B cell (primary cell): ENCODE data around the gene ITSN1. TPM values are rescaled to one million over a fixed set of nuclear protein-coding genes. Genes with fewer than 3 reads are reported as not detected.

ENCODE experiments used
- ATAC-seq: fragments of 200-7000 bp; cut with Tn5 transposase; one replicate; pipeline ENCODE4 v1.10.0; 2021; ENCODE audit warnings: low read depth, mild to moderate bottlenecking, moderate number of reproducible peaks, moderate library complexity
- CTCF ChIA-PET: fragments of 350-600 bp; sonication (Branson Sonifier 250); formaldehyde crosslinking; loops from one replicate; lab custom pipeline; 2021; ENCODE audit warnings: antibody characterized with exemption, inconsistent platforms; lab: Charles Lee
- POLR2A ChIA-PET: fragments of 350-600 bp; sonication (Branson Sonifier 250); formaldehyde crosslinking; loops from one replicate; lab custom pipeline; 2021; ENCODE audit warnings: antibody characterized with exemption; lab: Charles Lee
- DNase-seq: peaks from one replicate; pipeline ENCODE4 v3.0.0; 2013
- H2AFZ ChIP-seq: 2 replicates; pipeline ENCODE4 v1.6.1; 2012; ENCODE audit warnings: mild to moderate bottlenecking, low read depth, low read length; ENCODE audit not compliant: insufficient read depth, poor library complexity, severe bottlenecking
- H3K27ac ChIP-seq, 2 donors: 1 replicate in 1 of 2; 2 replicates in 1 of 2; pipeline ENCODE4 v1.5.1; 2012 to 2013; ENCODE audit warnings: low read length in 2 of 2, mild to moderate bottlenecking in 2 of 2, moderate library complexity in 1 of 2
- H3K27me3 ChIP-seq, 4 experiments: fragments of 200-600 bp in 1 of 4; sonication (generic) in 1 of 4; replicated peaks in 1 of 4; 1 replicate in 2 of 4; 2 replicates in 2 of 4; pipeline versions ENCODE4 v1.6.1 to v1.7.0; 2013 to 2016; ENCODE audit warnings: low read length in 3 of 4, mild to moderate bottlenecking in 2 of 4, mixed read lengths in 1 of 4, moderate library complexity in 1 of 4; ENCODE audit not compliant: insufficient read depth in 4 of 4, control insufficient read depth in 3 of 4; ENCODE audit errors: control extremely low read depth in 1 of 4
- H3K36me3 ChIP-seq, 2 experiments: replicated peaks in 1 of 2; 1 replicate in 1 of 2; 2 replicates in 1 of 2; pipeline versions ENCODE4 v1.6.1 to v1.7.1; 2013; ENCODE audit warnings: low read length in 1 of 2; ENCODE audit not compliant: insufficient read depth in 2 of 2, control insufficient read depth in 1 of 2; ENCODE audit errors: control extremely low read depth in 1 of 2, extremely low read depth in 1 of 2
- H3K4me1 ChIP-seq, 2 donors: fragments of 200-600 bp in 1 of 2; sonication (generic) in 1 of 2; 1 replicate in 1 of 2; 2 replicates in 1 of 2; pipeline versions ENCODE4 v1.5.1 to v1.6.1; 2013 to 2017; ENCODE audit warnings: low read length in 2 of 2; ENCODE audit not compliant: control insufficient read depth in 2 of 2, insufficient read depth in 2 of 2
- H3K4me2 ChIP-seq: replicated peaks from 2 replicates; pipeline ENCODE3; 2012; ENCODE audit warnings: mild to moderate bottlenecking, low read depth, low read length; ENCODE audit not compliant: poor library complexity, severe bottlenecking
- H3K4me3 ChIP-seq, 5 experiments: fragments of 200-600 bp in 1 of 5; sonication (generic) in 1 of 5; 1 replicate in 3 of 5; 2 replicates in 2 of 5; pipeline versions ENCODE4 v1.5.1 to v1.7.0; 2011 to 2016; ENCODE audit warnings: low read length in 4 of 5, mild to moderate bottlenecking in 4 of 5, low read depth in 2 of 5, control low read depth in 1 of 5, moderate library complexity in 1 of 5; ENCODE audit not compliant: insufficient read depth in 1 of 5; ENCODE audit errors: control extremely low read depth in 1 of 5, extremely low read depth in 1 of 5
- H3K79me2 ChIP-seq: fragments of 200-600 bp; sonication (generic); one replicate; pipeline ENCODE4 v1.6.0; 2016; ENCODE audit warnings: low read length; ENCODE audit not compliant: control insufficient read depth, insufficient read depth
- H3K9ac ChIP-seq: fragments of 200-600 bp; sonication (generic); 2 replicates; pipeline ENCODE4 v1.6.1; 2017; ENCODE audit warnings: mild to moderate bottlenecking, low read length, moderate library complexity
- H3K9me3 ChIP-seq, 3 donors: one replicate each; pipeline versions ENCODE4 v1.6.1 to v1.7.1; 2013; ENCODE audit warnings: low read length in 2 of 3; ENCODE audit not compliant: control insufficient read depth in 2 of 3, insufficient read depth in 1 of 3; ENCODE audit errors: control extremely low read depth in 1 of 3
- H4K20me1 ChIP-seq: 2 replicates; pipeline ENCODE4 v1.6.0; 2012; ENCODE audit warnings: mild to moderate bottlenecking, low read length; ENCODE audit not compliant: insufficient read depth, control insufficient read depth, poor library complexity, severe bottlenecking
- H3K27ac Mint-ChIP-seq: one replicate; pipeline ENCODE4 v1.8.0; 2021; ENCODE audit warnings: mixed read lengths
- H3K27me3 Mint-ChIP-seq: one replicate; pipeline ENCODE4 v1.8.0; 2021; ENCODE audit warnings: mixed read lengths
- H3K4me1 Mint-ChIP-seq: one replicate; pipeline ENCODE4 v1.8.0; 2021; ENCODE audit warnings: mixed read lengths
- H3K4me3 Mint-ChIP-seq: one replicate; pipeline ENCODE4 v1.8.0; 2021; ENCODE audit warnings: mixed read lengths
- H3K9me3 Mint-ChIP-seq: one replicate; pipeline ENCODE4 v1.8.0; 2022; ENCODE audit warnings: mixed read lengths; ENCODE audit not compliant: insufficient read depth
- EZH2 ChIP-seq: IDR thresholded peaks from 2 replicates; pipeline ENCODE4 v1.6.1; 2012; ENCODE audit warnings: borderline replicate concordance, low read depth, mild to moderate bottlenecking, moderate library complexity, low read length; ENCODE audit not compliant: insufficient read depth, poor library complexity, severe bottlenecking
- WGBS: methylation state at CpG from one replicate; pipeline ENCODE4 v1.1.5; 2013; ENCODE audit warnings: missing lambda C conversion rate; ENCODE audit not compliant: insufficient coverage; 5-methylcytosine and 5-hydroxymethylcytosine counted together
- intact Hi-C: fragments of 100-400 bp; cut with micrococcal nuclease; formaldehyde crosslinking; loops from one replicate; pipeline ENCODE4 v1.10.0; 2022
- polyA plus RNA-seq: library from polyadenylated mRNA; depleted of rRNA; stranded (reverse); fragments of >200 nt; gene quantifications from 2 replicates; pipeline ENCODE4 v1.2.3, GENCODE V29; 2012
- total RNA-seq, 2 donors: library from RNA; stranded (reverse); fragments of 120-200 nt in 1 of 2; gene quantifications; 1 replicate in 1 of 2; 2 replicates in 1 of 2; pipeline versions ENCODE4 v1.2.3 to v1.2.4, GENCODE V29; 2013 to 2022
- TF ChIP-seq, protein P1 (sequence below): fragments of 200-600 bp; IDR thresholded peaks from one replicate; pipeline ENCODE4 v1.8.0; 2022; ENCODE audit warnings: antibody characterized with exemption, mild to moderate bottlenecking

The ITSN1 gene
- total and polyA plus RNA-seq, 2 donors (not counting 1 experiment from before 2014, with no cell fraction given), result 0.31 to 2.4 TPM

DNA sequence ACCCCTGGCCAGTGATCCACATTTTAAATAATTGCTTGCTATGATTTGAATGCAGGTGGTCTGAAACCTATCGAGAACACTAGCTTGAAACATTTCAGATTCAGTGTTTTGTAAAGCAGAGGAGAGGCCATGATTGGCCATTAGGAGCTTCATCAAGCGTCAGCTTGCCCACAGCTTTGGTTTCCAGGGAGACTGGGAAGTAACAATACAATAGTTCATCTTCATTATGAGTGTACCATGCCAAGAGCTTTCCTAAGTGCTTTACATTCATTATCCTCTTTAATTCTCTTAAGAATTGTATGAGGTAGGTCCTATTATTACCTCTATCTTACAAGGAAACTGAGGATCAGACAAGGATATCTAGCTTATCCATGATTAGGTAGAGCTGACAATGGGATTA, 301.0 kb downstream of the ITSN1 start:
- Histone ChIP-seq H3K36me3 (no peaks in the 10 kb centered on the region), H2AFZ (no peak overlapping the region), H3K4me1 (peaks cover 9 to 12% of the 10 kb centered on the region in 2 donors), H3K4me2 (no peak overlapping the region), H3K4me3 (no peak overlapping the region), H3K27me3 (no peaks in the 10 kb centered on the region), H4K20me1 (no peaks in the 10 kb centered on the region), H3K79me2 (no peaks in the 10 kb centered on the region), H3K9ac (no peak overlapping the region), H3K9me3 (no peaks in the 10 kb centered on the region), H3K27ac (no peak overlapping the region)
- 63% methylated on average over 1 of the region's 2 CpGs for WGBS
- H3K27ac Mint-ChIP-seq, result no peak overlapping the region
- ChIA-PET POLR2A (no interaction called here), CTCF (interaction anchor here (0.6 to 2.2 kb wide), 3 partner anchors 19 to 404 kb away, joined by 3 to 11 read pairs (median 4); partner anchors contain the start of genes MRPS6 and SLC5A3)
- peaks cover 25% of the 10 kb centered on the region for H3K4me1 Mint-ChIP-seq
- no peak for DNase-seq
- H3K4me3 Mint-ChIP-seq, result no peak overlapping the region
- no peak for ATAC-seq
- no peaks in the 10 kb centered on the region for H3K27me3 Mint-ChIP-seq
- TF ChIP-seq, protein P1, sequence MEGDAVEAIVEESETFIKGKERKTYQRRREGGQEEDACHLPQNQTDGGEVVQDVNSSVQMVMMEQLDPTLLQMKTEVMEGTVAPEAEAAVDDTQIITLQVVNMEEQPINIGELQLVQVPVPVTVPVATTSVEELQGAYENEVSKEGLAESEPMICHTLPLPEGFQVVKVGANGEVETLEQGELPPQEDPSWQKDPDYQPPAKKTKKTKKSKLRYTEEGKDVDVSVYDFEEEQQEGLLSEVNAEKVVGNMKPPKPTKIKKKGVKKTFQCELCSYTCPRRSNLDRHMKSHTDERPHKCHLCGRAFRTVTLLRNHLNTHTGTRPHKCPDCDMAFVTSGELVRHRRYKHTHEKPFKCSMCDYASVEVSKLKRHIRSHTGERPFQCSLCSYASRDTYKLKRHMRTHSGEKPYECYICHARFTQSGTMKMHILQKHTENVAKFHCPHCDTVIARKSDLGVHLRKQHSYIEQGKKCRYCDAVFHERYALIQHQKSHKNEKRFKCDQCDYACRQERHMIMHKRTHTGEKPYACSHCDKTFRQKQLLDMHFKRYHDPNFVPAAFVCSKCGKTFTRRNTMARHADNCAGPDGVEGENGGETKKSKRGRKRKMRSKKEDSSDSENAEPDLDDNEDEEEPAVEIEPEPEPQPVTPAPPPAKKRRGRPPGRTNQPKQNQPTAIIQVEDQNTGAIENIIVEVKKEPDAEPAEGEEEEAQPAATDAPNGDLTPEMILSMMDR, result no peak
- TF ChIP-seq EZH2, result no peak
- intact Hi-C loops, result no loop called here
- H3K9me3 Mint-ChIP-seq, result peaks cover 4% of the 10 kb centered on the region

DNA sequence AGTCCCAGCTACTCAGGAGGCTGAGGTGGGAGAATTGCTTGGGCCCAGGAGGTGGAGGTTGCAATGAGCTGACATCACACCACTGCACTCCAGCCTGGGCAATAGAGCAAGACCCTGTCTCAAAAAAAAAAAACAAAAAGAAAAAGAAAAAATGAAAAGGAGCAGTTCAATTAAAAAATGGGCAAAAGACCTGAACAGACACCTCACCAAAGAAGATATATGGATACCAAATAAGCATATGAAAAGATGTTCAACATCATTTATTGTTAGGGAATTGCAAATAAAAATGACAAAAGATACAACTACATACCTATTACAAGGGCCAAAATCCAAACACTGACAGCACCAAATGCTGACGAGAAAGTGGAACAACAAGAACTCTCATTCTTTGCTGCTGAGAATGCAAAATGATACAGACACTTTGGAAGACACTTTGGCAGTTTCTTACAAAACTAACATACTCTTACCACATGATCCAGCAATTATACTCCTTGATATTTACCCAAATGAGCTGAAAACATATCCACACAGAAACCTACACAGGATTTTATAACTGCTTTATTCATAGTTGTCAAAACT, 302.0 kb downstream of the ITSN1 start:
- no peaks in the 10 kb centered on the region for H4K20me1 ChIP-seq
- H3K4me1 ChIP-seq, result peaks cover 19 to 22% of the 10 kb centered on the region in 2 donors
- H3K27me3 ChIP-seq, result no peaks in the 10 kb centered on the region
- ChIA-PET CTCF (interaction anchor here (1.2 to 2.2 kb wide), 2 partner anchors 20 to 403 kb away, joined by 4 to 11 read pairs; no protein-coding TSS in a partner anchor), POLR2A (no interaction called here)
- no peaks in the 10 kb centered on the region for H3K36me3 ChIP-seq
- DNase-seq (no peak), ATAC-seq (no peak)
- H3K9me3 ChIP-seq, result peaks cover 0 to 7% (median 0%) of the 10 kb centered on the region in 3 donors
- Mint-ChIP-seq H3K27me3 (no peaks in the 10 kb centered on the region), H3K27ac (no peak overlapping the region), H3K4me1 (peaks cover 33% of the 10 kb centered on the region), H3K9me3 (peaks cover 4% of the 10 kb centered on the region), H3K4me3 (no peak overlapping the region)
- no peak overlapping the region for H3K4me3 ChIP-seq
- no peak for TF ChIP-seq EZH2
- TF ChIP-seq, protein P1, result no peak
- no peak overlapping the region for H3K9ac ChIP-seq
- intact Hi-C loops, result no loop called here
- no peak overlapping the region for H3K4me2 ChIP-seq
- no peak overlapping the region for H2AFZ ChIP-seq
- H3K27ac ChIP-seq, result no peak overlapping the region
- 93% methylated on average over 1 of the region's 1 CpG for WGBS
- no peaks in the 10 kb centered on the region for H3K79me2 ChIP-seq
